CD4-positive, alpha-beta T cell (primary cell): Measurements from ENCODE around the gene NUDT19. TPM values are rescaled to one million over a fixed set of nuclear protein-coding genes. Genes with fewer than 3 reads are reported as not detected.

ENCODE experiments used
- ATAC-seq: fragments of 200-7000 bp; cut with Tn5 transposase; one replicate; pipeline ENCODE4 v1.10.0; 2022; ENCODE audit warnings: mild to moderate bottlenecking; ENCODE audit not compliant: poor library complexity
- CTCF ChIA-PET: fragments of 350-600 bp; sonication (Branson Sonifier 250); formaldehyde crosslinking; loops from one replicate; lab custom pipeline; 2021; ENCODE audit warnings: antibody characterized with exemption, inconsistent platforms; lab: Charles Lee
- POLR2A ChIA-PET: fragments of 350-600 bp; sonication (Branson Sonifier 250); formaldehyde crosslinking; loops from one replicate; lab custom pipeline; 2021; ENCODE audit warnings: antibody characterized with exemption, inconsistent platforms; lab: Charles Lee
- DNase-seq, 14 experiments: peaks; one replicate each; pipeline ENCODE4 v3.0.0-alpha.2; 2013 to 2020; ENCODE audit warnings: mixed read lengths in 2 of 14
- H3K27ac ChIP-seq, 2 donors: one replicate each; pipeline versions ENCODE4 v1.5.1 to v1.7.0; 2013; ENCODE audit warnings: low read length in 2 of 2, low read depth in 1 of 2, mild to moderate bottlenecking in 1 of 2
- H3K27me3 ChIP-seq, 2 experiments: 1 replicate in 1 of 2; 2 replicates in 1 of 2; pipeline versions ENCODE4 v1.6.1 to v1.7.0; 2013; ENCODE audit warnings: low read length in 2 of 2, control low read depth in 1 of 2, mild to moderate bottlenecking in 1 of 2, moderate library complexity in 1 of 2; ENCODE audit not compliant: insufficient read depth in 2 of 2, control insufficient read depth in 1 of 2
- H3K36me3 ChIP-seq: one replicate; pipeline ENCODE4 v1.6.1; 2013; ENCODE audit warnings: low read length, control low read depth; ENCODE audit not compliant: insufficient read depth
- H3K4me1 ChIP-seq: one replicate; pipeline ENCODE4 v1.6.1; 2013; ENCODE audit warnings: low read length, control low read depth; ENCODE audit not compliant: insufficient read depth
- H3K4me3 ChIP-seq: one replicate; pipeline ENCODE4 v1.5.1; 2013; ENCODE audit warnings: mild to moderate bottlenecking, low read length, moderate library complexity
- H3K9me3 ChIP-seq, 2 experiments: 1 replicate in 1 of 2; 2 replicates in 1 of 2; pipeline versions ENCODE4 v1.6.1 to v1.7.0; 2013; ENCODE audit warnings: low read length in 2 of 2, mild to moderate bottlenecking in 2 of 2, control low read depth in 1 of 2, moderate library complexity in 1 of 2; ENCODE audit not compliant: control insufficient read depth in 1 of 2, insufficient read depth in 1 of 2
- H3K27ac Mint-ChIP-seq: one replicate; pipeline ENCODE4 v1.8.0; 2020; ENCODE audit warnings: mixed read lengths
- H3K27me3 Mint-ChIP-seq: one replicate; pipeline ENCODE4 v1.8.0; 2021; ENCODE audit warnings: mixed read lengths
- H3K36me3 Mint-ChIP-seq: one replicate; pipeline ENCODE4 v1.8.0; 2021; ENCODE audit warnings: low read depth, mixed read lengths
- H3K4me1 Mint-ChIP-seq: one replicate; pipeline ENCODE4 v1.8.0; 2021; ENCODE audit warnings: low read depth, mixed read lengths
- H3K4me3 Mint-ChIP-seq: one replicate; pipeline ENCODE4 v1.8.0; 2020; ENCODE audit warnings: mild to moderate bottlenecking, mixed read lengths
- H3K9me3 Mint-ChIP-seq: one replicate; pipeline ENCODE4 v1.8.0; 2020; ENCODE audit warnings: mixed read lengths
- CTCF ChIP-seq: fragments of 200-600 bp; IDR thresholded peaks from one replicate; pipeline ENCODE4 v1.8.0; 2022; ENCODE audit warnings: antibody characterized with exemption, mild to moderate bottlenecking
- intact Hi-C, 2 experiments: fragments of 100-400 bp; cut with DNase I in 1 of 2; cut with micrococcal nuclease in 1 of 2; formaldehyde crosslinking; loops; one replicate each; pipeline versions ENCODE4 v1.15.1 to v1.9.0; 2023 to 2025; cut with DNase I, micrococcal nuclease
- polyA plus RNA-seq, 2 donors: library from polyadenylated mRNA; unstranded; fragments of 120-200 nt; gene quantifications; one replicate each; pipeline ENCODE4 v1.2.1, GENCODE V29; 2013
- total RNA-seq, 174 experiments: library from RNA in 2 of 174; stranded (reverse) in 2 of 174; gene quantifications; one replicate each; pipeline ENCODE4 v1.2.3 and lab custom pipeline; 2021 to 2026

The NUDT19 gene
- total RNA-seq (1 to 10 TPM; 7.9 to 8.2 TPM), total RNA-seq (lab: John Stamatoyannopoulos, UW) (9.5 to 63.1 (median 18.2) reads per million in 172 experiments)
- polyA plus RNA-seq (2013, experiment 1 of 2), result 7.6 TPM
- polyA plus RNA-seq (2013, experiment 2 of 2), result 8.0 TPM

- peaks cover 44% of the 10 kb centered on the region for H3K4me1 ChIP-seq
- Mint-ChIP-seq H3K27ac (peak within 1 kb of the TSS; percentile 80), H3K4me3 (peak within 1 kb of the TSS; percentile 96), H3K4me1 (peaks cover 51% of the 10 kb centered on the region), H3K27me3 (no peaks in the 10 kb centered on the region), H3K9me3 (no peaks in the 10 kb centered on the region), H3K36me3 (peaks cover 27% of the 10 kb centered on the region)
- TF ChIP-seq CTCF, result no peak
- POLR2A ChIA-PET, result interaction anchor here (0.7 to 2.2 kb wide), 13 partner anchors 9 to 1351 kb away, joined by 3 to 58 read pairs (median 4); partner anchors contain the start of genes ANKRD27, CEP89, FAAP24 and PDCD5
- no peaks in the 10 kb centered on the region for H3K27me3 ChIP-seq
- no peaks in the 10 kb centered on the region for H3K9me3 ChIP-seq
- DNase-seq (peak; percentile 50 to 86 (median 72)), ATAC-seq (peak; percentile 77)
- H3K4me3 ChIP-seq, result peak within 1 kb of the TSS; percentile 65
- CTCF ChIA-PET, result interaction anchor here (0.5 to 1.2 kb wide), 5 partner anchors 12 to 92 kb away, joined by 3 read pairs; no protein-coding TSS in a partner anchor
- H3K27ac ChIP-seq, result peak within 1 kb of the TSS; percentile 31 to 55
- H3K36me3 ChIP-seq, result no peaks in the 10 kb centered on the region
- intact Hi-C loops, result loop anchor here (2.0 to 10.0 kb wide), 4 partner anchors 15 to 286 kb away; partner anchors contain the start of gene PDCD5 (in 1 of the 2)
These were observed at the start of gene NUDT19 for GRCh38 chr19:32691291-32691951. TSS of gene NUDT19 (plus strand) at chr19:32691821. CDS start at chr19:32691961, 140 bp downstream.

- H3K36me3 ChIP-seq, result peaks cover 59% of the 10 kb centered on the region
- H3K27ac ChIP-seq, result peak overlapping the region in 1 of 2 donors; percentile 30
- H3K27me3 ChIP-seq, result no peaks in the 10 kb centered on the region
- H3K27me3 Mint-ChIP-seq, result no peaks in the 10 kb centered on the region
- ChIA-PET CTCF (no interaction called here), POLR2A (no interaction called here)
- H3K36me3 Mint-ChIP-seq, result peaks cover 78% of the 10 kb centered on the region
- DNase-seq (peak; percentile 39 to 84 (median 61)), ATAC-seq (peak; percentile 98)
- intact Hi-C loops, result loop anchor here (2.0 to 5.0 kb wide), 2 partner anchors 34 to 35 kb away; partner anchors contain the start of genes ANKRD27 (in 1 of the 2) and RGS9BP (in 1 of the 2)
- H3K27ac Mint-ChIP-seq, result peak overlapping the region; percentile 76
- no peaks in the 10 kb centered on the region for H3K9me3 ChIP-seq
- H3K4me1 Mint-ChIP-seq, result peaks cover 28% of the 10 kb centered on the region
- no peak overlapping the region for H3K4me3 ChIP-seq
- TF ChIP-seq CTCF, result no peak
- no peaks in the 10 kb centered on the region for H3K9me3 Mint-ChIP-seq
- H3K4me1 ChIP-seq, result peaks cover 28% of the 10 kb centered on the region
- peak overlapping the region; percentile 71 for H3K4me3 Mint-ChIP-seq
These were observed 48.9 kb upstream of the NUDT19 start for GRCh38 chr19:32642771-32643170.

GRCh38 chr19:32646556-32646955, 45.1 kb upstream of the NUDT19 start:
- peaks cover 28% of the 10 kb centered on the region for H3K4me1 ChIP-seq
- H3K27ac ChIP-seq, result no peak overlapping the region
- H3K27me3 Mint-ChIP-seq, result no peaks in the 10 kb centered on the region
- ATAC-seq (no peak), DNase-seq (no peak)
- no peaks in the 10 kb centered on the region for H3K27me3 ChIP-seq
- intact Hi-C loops, result no loop called here
- CTCF ChIA-PET, result no interaction called here
- no peak for TF ChIP-seq CTCF
- no peak overlapping the region for H3K27ac Mint-ChIP-seq
- H3K9me3 Mint-ChIP-seq, result no peaks in the 10 kb centered on the region
- H3K4me3 Mint-ChIP-seq, result no peak overlapping the region
- POLR2A ChIA-PET, result interaction anchor here (0.6 kb wide), 1 partner anchor 29 kb away, joined by 3 read pairs; the partner anchor contains the start of gene RGS9BP
- no peaks in the 10 kb centered on the region for H3K9me3 ChIP-seq
- H3K36me3 Mint-ChIP-seq, result peaks cover 67% of the 10 kb centered on the region
- peaks cover 28% of the 10 kb centered on the region for H3K4me1 Mint-ChIP-seq
- H3K4me3 ChIP-seq, result no peak overlapping the region
- peaks cover 44% of the 10 kb centered on the region for H3K36me3 ChIP-seq
